Measurements from ENCODE around the gene ARID3C.

The ARID3C gene

GRCh38 chr9:34627716-34628655 lies 880 bp downstream of the ARID3C start:
- no peak for DNase-seq (ENCODE audit: low read depth)

GRCh38 chr9:34625186-34625486 lies 3.7 kb downstream of the ARID3C start:
- no peak for DNase-seq (ENCODE audit: low read depth)

GRCh38 chr9:34624475-34625185 lies 4.2 kb downstream of the ARID3C start:
- DNase-seq (ENCODE audit: low read depth) = no peak

GRCh38 chr9:34623374-34624235 lies 5.3 kb downstream of the ARID3C start:
- no peak for DNase-seq (ENCODE audit: low read depth)

- DNase-seq (ENCODE audit: low read depth) = peak; percentile 82
Measured at GRCh38 chr9:34620061-34620994, 8.5 kb downstream of the ARID3C start, which contains the start of gene DCTN3. Gene DCTN3 (minus strand): TSS chr9:34620495. CDS start chr9:34620464, 31 bp downstream.

GRCh38 chr9:34615132-34615531 lies 13.7 kb downstream of the ARID3C start:
- no peak for DNase-seq (ENCODE audit: low read depth)

- peak; percentile 55 for DNase-seq (ENCODE audit: low read depth)
Measured at GRCh38 chr9:34612788-34613390, 16.0 kb downstream of the ARID3C start.

GRCh38 chr9:34611811-34612787 lies 16.8 kb downstream of the ARID3C start, which contains the start of gene RPP25L:
Gene RPP25L (minus strand): TSS chr9:34612097. CDS start chr9:34611296, 801 bp downstream.
- DNase-seq (ENCODE audit: low read depth) = peak; percentile 80

GRCh38 chr9:34611251-34611810 lies 17.5 kb downstream of the ARID3C start:
- no peak for DNase-seq (ENCODE audit: low read depth)

- no peak for DNase-seq (ENCODE audit: low read depth)
Measured at GRCh38 chr9:34610434-34611206, 18.2 kb downstream of the ARID3C start.

- DNase-seq (ENCODE audit: low read depth) = no peak
Measured at GRCh38 chr9:34607331-34607730, 21.5 kb downstream of the ARID3C start.

GRCh38 chr9:34606905-34607304 lies 22.0 kb downstream of the ARID3C start:
- no peak for DNase-seq (ENCODE audit: low read depth)

- no peak for DNase-seq (ENCODE audit: low read depth)
Measured at GRCh38 chr9:34606190-34606589, 22.7 kb downstream of the ARID3C start.

- DNase-seq (ENCODE audit: low read depth) = peak; percentile 67
Measured at GRCh38 chr9:34603610-34604231, 25.1 kb downstream of the ARID3C start.

GRCh38 chr9:34601937-34602573 lies 26.8 kb downstream of the ARID3C start:
- DNase-seq (ENCODE audit: low read depth) = no peak

GRCh38 chr9:34600908-34601307 lies 28.0 kb downstream of the ARID3C start:
- no peak for DNase-seq (ENCODE audit: low read depth)

GRCh38 chr9:34599546-34599945 lies 29.3 kb downstream of the ARID3C start:
- no peak for DNase-seq (ENCODE audit: low read depth)
